Measurements from ENCODE around the gene MAP4K2. TPM values are rescaled to one million over a fixed set of nuclear protein-coding genes. Genes with fewer than 3 reads are reported as not detected.

Gene MAP4K2
- total and polyA plus RNA-seq, 2 of the 4 experiments (the other 2 are of a cell fraction), result 11.7 to 16.6 TPM

DNA sequence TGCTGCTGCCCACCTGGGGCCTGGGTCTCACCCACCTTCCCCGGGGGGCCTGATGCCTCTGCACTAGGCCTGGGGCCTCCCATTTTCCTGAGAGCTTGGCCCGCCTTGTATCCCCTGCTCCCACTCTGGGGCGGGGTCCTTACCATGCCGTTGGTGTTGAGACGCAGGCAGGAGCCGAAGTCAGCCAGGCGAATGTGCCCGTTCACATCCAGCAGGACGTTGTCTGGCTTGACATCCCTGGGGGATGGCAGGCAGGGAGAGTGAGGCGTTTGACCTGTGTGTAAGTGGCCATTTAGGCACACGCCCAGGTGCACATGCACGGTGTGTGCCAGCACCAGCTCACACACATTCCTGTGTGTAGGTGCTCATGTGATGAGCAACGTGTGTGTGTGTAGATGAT lies 36.3 kb upstream of the MAP4K2 start (continued):
- TF ChIP-seq, protein P1, sequence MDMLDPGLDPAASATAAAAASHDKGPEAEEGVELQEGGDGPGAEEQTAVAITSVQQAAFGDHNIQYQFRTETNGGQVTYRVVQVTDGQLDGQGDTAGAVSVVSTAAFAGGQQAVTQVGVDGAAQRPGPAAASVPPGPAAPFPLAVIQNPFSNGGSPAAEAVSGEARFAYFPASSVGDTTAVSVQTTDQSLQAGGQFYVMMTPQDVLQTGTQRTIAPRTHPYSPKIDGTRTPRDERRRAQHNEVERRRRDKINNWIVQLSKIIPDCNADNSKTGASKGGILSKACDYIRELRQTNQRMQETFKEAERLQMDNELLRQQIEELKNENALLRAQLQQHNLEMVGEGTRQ (IDR thresholded peaks at IDR 0.05; ENCODE audit: low read depth, low read length), result no peak
- TF ChIP-seq MAZ (IDR thresholded peaks at IDR 0.05; ENCODE audit: borderline replicate concordance, low read depth, low read length) (no peak), MAFK (IDR thresholded peaks at IDR 0.05; ENCODE audit: low read depth, low read length) (no peak)

DNA sequence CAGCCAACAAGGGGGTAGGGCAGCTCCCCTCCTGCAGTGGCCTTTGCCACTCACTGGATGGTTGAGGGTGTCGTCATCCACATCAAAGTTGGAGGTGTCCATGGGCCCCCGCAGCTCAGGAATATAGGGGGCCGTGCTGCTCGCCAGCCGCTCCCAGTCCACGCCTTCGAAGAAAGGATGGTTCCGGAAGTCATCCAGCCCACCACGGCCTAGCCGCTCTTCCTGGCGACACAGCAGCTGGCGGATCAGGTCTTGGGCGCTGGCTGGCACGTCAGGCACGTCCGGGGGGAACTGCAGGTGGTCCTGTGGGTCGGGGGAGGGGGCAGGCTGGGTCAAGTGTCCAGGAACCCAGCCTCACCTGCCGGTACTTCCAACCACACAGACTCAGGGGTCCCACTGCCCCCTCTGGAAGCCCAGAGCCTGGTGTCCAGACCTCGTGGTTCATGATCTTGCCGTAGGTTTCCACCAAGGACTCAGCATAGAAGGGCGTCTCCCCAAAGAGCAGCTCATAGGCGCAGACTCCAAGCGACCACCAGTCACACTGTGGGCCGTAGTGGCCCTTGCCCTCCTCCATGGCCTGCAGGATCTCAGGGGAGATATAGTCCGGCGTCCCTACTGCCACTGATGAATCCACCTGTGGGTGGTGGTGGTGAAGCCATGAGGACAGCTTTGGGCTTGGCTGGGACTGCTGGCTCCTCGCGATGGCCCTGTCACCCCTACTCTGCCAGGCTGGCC lies 35.8 kb upstream of the MAP4K2 start:
- Histone ChIP-seq H4K91ac (ENCODE audit: insufficient read depth, low read depth, low read length) (no peak overlapping the region), H3K4me2 (ENCODE audit: low read depth, low read length) (no peak overlapping the region), H2BK15ac (ENCODE audit: low read depth, low read length) (no peak overlapping the region), H3K27ac (ENCODE audit: insufficient read depth, low read length) (no peak overlapping the region), H4K20me1 (ENCODE audit: insufficient read depth, low read length) (no peaks in the 10 kb centered on the region), H3K9me3 (ENCODE audit: control insufficient read depth, insufficient read depth, low read length) (no peaks in the 10 kb centered on the region), H2AK9ac (replicated peaks; ENCODE audit: low read depth, low read length, poor library complexity) (no peak overlapping the region), H2BK120ac (ENCODE audit: low read depth, low read length) (no peak overlapping the region), H2BK20ac (ENCODE audit: low read depth, low read length) (no peak overlapping the region), H4K8ac (ENCODE audit: low read depth in 2 of 2, low read length in 2 of 2) (no peak overlapping the region), H3K9ac (ENCODE audit: low read depth, low read length) (no peak overlapping the region), H3K9me1 (ENCODE audit: insufficient read depth, low read length) (no peaks in the 10 kb centered on the region), H3K14ac (replicated peaks; ENCODE audit: low read depth, low read length) (no peak overlapping the region), H3K4me1 (ENCODE audit: control insufficient read depth, insufficient read depth, low read length) (peaks cover 6% of the 10 kb centered on the region), H4K5ac (ENCODE audit: low read depth, low read length) (no peak overlapping the region), H3K56ac (ENCODE audit: extremely low read depth, insufficient read depth, low read length) (no peak overlapping the region), H2BK5ac (ENCODE audit: low read depth, low read length, poor library complexity, severe bottlenecking) (no peak overlapping the region), H2AK5ac (ENCODE audit: low read depth, low read length) (no peak overlapping the region), H3K27me3 (ENCODE audit: control insufficient read depth, insufficient read depth, low read length) (no peaks in the 10 kb centered on the region), H3K4me3 (ENCODE audit: insufficient read depth, low read depth, low read length) (no peak overlapping the region), H3K23ac (ENCODE audit: low read depth, low read length) (no peak overlapping the region), H3K79me1 (ENCODE audit: low read depth in 1 of 2, low read length in 2 of 2) (no peaks in the 10 kb centered on the region), H2AFZ (replicated peaks; ENCODE audit: low read length, poor library complexity) (peak overlapping the region; percentile 32), H3K4ac (ENCODE audit: low read depth, low read length) (no peak overlapping the region), H3K36me3 (ENCODE audit: control insufficient read depth, insufficient read depth, low read length) (no peaks in the 10 kb centered on the region), H3K18ac (ENCODE audit: low read depth, low read length) (no peak overlapping the region)
- POLR2A ChIA-PET (ENCODE audit: unreplicated experiment), result no interaction called here
- no TSS peak for BruUV-seq (replicated peaks)
- ATAC-seq (ENCODE audit: low read depth), result no peak
- intact Hi-C loops (cut with micrococcal nuclease), result no loop called here
- in situ Hi-C loops (cut with MboI; ENCODE audit: low sequenced_read_pairs), result no loop called here
- 93% methylated on average over 12 of the region's 28 CpGs; no CpG with 5 or more reads in 1 of the 2 experiments for WGBS, 2 experiments (ENCODE audit: extremely low coverage in 2 of 2, insufficient read length in 1 of 2)
- DNase-seq, result no peak
- CTCF ChIA-PET, result no interaction called here
- dilution Hi-C loops (cut with HindIII; ENCODE audit: low sequenced_read_pairs, unreplicated experiment), result no loop called here
- no peak for TF ChIP-seq CHD1 (IDR thresholded peaks at IDR 0.05; ENCODE audit: low read depth, low read length)
- TF ChIP-seq MAFK (IDR thresholded peaks at IDR 0.05; ENCODE audit: low read depth, low read length), result no peak
- TF ChIP-seq, protein P2, sequence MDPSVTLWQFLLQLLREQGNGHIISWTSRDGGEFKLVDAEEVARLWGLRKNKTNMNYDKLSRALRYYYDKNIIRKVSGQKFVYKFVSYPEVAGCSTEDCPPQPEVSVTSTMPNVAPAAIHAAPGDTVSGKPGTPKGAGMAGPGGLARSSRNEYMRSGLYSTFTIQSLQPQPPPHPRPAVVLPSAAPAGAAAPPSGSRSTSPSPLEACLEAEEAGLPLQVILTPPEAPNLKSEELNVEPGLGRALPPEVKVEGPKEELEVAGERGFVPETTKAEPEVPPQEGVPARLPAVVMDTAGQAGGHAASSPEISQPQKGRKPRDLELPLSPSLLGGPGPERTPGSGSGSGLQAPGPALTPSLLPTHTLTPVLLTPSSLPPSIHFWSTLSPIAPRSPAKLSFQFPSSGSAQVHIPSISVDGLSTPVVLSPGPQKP (IDR thresholded peaks at IDR 0.05; ENCODE audit: borderline replicate concordance, low read depth, low read length), result no peak
- no peak for TF ChIP-seq MXI1 (IDR thresholded peaks at IDR 0.05; ENCODE audit: borderline replicate concordance, low read depth, low read length)
- TF ChIP-seq MAZ (IDR thresholded peaks at IDR 0.05; ENCODE audit: borderline replicate concordance, low read depth, low read length), result no peak
- TF ChIP-seq RAD21 (IDR thresholded peaks at IDR 0.05; ENCODE audit: low read length), result no peak
- TF ChIP-seq, protein P1 (IDR thresholded peaks at IDR 0.05; ENCODE audit: low read depth, low read length), result no peak
- TF ChIP-seq, protein P3, sequence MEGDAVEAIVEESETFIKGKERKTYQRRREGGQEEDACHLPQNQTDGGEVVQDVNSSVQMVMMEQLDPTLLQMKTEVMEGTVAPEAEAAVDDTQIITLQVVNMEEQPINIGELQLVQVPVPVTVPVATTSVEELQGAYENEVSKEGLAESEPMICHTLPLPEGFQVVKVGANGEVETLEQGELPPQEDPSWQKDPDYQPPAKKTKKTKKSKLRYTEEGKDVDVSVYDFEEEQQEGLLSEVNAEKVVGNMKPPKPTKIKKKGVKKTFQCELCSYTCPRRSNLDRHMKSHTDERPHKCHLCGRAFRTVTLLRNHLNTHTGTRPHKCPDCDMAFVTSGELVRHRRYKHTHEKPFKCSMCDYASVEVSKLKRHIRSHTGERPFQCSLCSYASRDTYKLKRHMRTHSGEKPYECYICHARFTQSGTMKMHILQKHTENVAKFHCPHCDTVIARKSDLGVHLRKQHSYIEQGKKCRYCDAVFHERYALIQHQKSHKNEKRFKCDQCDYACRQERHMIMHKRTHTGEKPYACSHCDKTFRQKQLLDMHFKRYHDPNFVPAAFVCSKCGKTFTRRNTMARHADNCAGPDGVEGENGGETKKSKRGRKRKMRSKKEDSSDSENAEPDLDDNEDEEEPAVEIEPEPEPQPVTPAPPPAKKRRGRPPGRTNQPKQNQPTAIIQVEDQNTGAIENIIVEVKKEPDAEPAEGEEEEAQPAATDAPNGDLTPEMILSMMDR (conservative IDR thresholded peaks at IDR 0.05; ENCODE audit: low read depth, low read length), result no peak
- TF ChIP-seq SMC3 (IDR thresholded peaks at IDR 0.05; ENCODE audit: low read depth, low read length), result no peak
- TF ChIP-seq RCOR1 (IDR thresholded peaks at IDR 0.05; ENCODE audit: insufficient replicate concordance, low read length), result no peak

All from IMR-90 (cell line).